Activated CD4-positive, alpha-beta T cell treated with anti-CD3 and anti-CD28 coated beads for 1 hour (primary cell): ENCODE measurements around the gene HCFC1R1.
A peak's percentile ranks its signal among the peaks of the same experiment; 100 is the strongest.

Experiments
- DNase-seq: peaks from one replicate; pipeline ENCODE4 v3.0.0-alpha.2; 2020

The HCFC1R1 gene

GRCh38 chr16:3032624-3033023, 8.9 kb upstream of the HCFC1R1 start:
- DNase-seq, result no peak

DNA sequence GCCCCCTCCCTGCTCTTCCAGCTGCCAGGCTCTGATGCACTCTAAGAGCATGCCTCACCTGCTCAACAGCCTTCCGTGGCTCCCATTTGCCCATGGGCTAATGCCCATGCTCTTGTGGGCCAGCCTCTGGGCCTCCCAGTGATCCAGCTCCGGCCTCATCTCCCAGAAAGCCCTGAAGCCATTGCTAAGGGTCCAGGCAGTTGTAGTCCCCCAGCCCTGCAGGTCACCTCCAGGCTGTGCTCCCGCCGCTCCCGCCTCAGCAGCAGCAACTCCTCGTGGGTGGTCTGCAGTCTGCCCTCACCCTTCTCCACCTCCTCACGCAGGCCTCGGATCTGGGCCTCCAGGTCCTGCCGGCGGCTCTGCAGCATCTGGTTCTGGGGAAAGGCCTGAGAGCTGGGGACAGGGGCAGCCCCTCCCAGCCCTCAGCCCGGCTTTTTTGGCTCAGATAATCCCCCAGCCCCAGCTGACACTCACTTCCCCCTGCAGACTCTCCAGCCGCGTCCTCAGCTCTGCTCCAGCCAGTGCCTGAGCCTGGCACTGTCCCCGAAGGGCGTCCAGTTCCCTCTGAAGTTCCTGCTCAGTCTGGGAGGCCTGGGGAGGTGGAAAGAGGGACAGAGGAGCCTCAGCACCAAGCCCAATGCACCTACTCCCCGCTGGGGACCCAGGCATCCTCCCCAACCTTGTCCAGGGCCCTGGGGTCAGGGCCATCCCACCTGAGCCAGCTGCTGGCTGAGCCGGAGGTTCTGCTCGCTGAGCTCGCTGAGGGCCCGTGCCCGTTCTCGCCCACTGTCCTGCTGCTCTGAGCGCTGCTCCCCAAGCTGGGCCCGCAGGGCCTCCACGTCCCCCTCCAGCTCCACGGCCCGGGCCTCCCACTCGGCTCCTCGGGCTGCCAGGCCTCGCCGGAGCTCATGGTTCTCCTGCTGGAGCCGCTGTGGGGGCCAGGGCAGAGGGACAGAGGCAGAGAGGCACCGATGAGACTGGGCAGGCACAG, 6.8 kb upstream of the HCFC1R1 start:
- DNase-seq, result no peak

- no peak for DNase-seq
These were observed 5.9 kb upstream of the HCFC1R1 start for GRCh38 chr16:3029491-3030221.

DNA sequence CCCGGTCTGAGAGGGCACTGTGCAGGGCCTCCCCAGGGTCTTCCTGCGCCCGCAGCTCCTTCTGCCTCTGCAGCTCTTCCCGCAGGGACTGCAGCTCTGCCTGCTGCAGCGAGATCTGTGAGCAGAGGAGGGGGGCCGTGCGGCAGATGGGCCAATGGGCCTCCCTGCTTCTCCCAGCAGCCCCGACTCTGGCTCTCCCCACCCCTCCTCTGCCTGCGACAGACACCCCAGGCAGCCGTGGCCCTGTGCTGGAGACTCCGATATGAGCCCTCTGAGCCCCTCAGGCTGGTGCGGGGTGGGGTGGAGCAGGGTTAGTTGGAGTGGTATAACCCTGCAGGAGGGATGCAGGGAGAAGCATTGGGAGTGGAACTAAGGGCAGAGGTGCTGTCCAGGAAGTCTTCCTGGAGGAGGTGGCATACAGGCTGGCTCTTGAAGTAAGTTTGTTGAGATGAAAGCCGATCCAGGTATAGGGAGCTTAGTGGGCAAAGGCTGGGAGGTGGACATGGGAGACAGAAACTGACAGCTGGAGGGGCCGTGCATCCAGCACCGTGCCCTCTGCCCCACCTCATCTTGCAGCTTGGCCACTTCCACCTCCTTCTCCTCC, 5.1 kb upstream of the HCFC1R1 start:
- DNase-seq, result no peak

GRCh38 chr16:3027983-3028715, 4.4 kb upstream of the HCFC1R1 start:
- peak; percentile 79 for DNase-seq

DNA sequence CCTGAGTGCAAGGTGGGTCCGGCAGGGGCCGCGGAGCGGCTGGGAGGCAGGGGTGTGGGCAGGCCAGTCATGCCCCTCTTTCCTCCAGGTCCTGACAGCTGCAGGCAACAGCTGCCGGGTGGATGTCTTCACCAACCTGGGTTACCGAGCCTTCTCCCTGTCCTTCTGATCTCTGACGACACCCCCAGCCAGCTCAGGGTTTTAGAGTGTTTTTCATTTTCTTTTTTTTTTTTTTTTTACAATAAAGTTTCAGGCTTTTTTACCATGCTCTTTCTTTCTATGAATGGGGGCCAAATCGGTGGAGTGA, 3.7 kb upstream of the HCFC1R1 start:
- no peak for DNase-seq

DNA sequence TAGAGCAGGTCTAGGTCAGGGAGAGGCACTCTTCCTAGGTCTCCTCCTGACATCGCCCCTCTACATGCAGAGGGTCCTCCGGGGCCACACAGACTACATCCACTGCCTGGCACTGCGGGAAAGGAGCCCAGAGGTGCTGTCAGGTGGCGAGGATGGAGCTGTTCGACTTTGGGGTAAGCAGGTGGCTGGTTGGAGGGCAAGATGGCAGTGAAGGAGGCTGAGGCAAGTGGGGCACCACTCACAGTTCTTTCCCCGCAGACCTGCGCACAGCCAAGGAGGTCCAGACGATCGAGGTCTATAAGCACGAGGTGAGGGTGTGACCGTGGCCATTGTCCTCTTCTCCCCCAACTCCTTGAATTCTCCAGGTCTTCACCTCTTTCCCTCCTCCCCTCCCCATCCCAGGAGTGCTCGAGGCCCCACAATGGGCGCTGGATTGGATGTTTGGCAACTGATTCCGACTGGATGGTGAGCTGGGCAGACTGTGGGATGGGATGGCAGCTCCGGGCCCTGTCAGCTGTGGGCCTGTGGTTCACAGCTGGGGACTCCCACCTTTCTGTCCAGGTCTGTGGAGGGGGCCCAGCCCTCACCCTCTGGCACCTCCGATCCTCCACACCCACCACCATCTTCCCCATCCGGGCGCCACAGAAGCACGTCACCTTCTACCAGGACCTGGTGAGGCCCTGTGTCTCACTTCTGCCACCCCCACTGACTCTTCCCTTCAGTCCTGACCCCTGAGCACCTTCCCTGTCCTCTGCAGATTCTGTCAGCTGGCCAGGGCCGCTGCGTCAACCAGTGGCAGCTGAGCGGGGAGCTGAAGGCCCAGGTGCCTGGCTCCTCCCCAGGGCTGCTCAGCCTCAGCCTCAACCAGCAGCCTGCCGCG, 3.1 kb upstream of the HCFC1R1 start:
- DNase-seq, result no peak

DNA sequence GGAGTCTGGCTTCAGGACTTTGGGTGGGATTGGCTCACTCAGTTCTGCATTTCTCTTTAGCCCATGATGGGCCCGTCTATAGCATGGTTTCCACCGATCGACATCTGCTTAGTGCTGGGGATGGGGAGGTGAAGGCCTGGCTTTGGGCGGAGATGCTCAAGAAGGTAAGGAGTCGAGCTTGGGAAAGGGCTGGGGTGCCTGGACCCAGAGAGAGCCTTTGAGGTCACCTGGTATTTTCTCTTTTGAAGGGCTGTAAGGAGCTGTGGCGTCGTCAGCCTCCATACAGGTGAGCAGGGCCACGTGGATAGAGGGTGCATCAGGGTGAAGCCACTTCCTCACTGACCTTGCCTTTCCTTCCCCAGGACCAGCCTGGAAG, 2.2 kb upstream of the HCFC1R1 start:
- no peak for DNase-seq

DNA sequence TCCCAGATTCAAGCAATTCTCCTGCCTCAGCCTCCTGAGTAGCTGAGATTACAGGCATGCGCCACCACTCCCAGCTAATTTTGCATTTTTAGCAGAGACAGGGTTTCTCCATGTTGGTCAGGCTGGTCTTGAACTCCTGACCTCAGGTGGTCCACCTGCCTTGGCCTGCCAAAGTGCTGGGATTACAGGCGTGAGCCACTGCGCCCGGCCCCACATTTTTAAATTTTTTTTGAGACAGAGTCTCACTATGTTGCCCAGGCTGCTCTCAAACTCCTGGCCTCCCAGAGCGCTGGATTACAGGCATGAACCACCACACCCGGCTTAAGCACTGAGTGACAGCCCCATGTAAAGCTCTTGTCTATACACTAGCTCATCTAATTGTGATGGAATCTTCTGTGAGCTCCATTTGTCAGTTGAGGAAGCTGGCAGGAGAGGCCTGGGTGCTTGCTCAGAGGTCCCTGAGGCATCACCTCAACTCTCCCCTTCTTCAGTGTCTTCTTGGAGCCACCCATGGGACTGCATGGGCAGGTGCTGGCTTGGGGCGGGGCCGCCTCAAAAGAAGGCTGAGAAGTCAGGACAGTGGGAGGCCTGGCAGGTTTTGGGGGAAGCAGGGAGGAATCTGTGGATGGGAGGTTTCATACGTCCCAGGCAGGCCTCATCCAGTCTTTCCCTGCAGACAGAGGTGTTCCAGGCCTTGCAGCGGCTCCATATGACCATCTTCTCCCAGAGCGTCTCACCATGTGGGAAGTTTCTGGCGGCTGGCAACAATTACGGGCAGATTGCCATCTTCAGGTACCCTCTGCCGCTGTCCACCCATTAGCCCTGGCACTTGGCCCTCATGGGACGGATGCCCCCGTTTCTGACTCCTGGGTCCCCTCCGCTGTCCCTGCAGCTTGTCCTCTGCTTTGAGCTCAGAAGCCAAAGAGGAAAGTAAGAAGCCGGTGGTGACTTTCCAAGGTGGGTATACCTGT, 1.6 kb upstream of the HCFC1R1 start:
- DNase-seq, result no peak

- no peak for DNase-seq
These were observed 400 bp downstream of the HCFC1R1 start for GRCh38 chr16:3023415-3023668.

DNA sequence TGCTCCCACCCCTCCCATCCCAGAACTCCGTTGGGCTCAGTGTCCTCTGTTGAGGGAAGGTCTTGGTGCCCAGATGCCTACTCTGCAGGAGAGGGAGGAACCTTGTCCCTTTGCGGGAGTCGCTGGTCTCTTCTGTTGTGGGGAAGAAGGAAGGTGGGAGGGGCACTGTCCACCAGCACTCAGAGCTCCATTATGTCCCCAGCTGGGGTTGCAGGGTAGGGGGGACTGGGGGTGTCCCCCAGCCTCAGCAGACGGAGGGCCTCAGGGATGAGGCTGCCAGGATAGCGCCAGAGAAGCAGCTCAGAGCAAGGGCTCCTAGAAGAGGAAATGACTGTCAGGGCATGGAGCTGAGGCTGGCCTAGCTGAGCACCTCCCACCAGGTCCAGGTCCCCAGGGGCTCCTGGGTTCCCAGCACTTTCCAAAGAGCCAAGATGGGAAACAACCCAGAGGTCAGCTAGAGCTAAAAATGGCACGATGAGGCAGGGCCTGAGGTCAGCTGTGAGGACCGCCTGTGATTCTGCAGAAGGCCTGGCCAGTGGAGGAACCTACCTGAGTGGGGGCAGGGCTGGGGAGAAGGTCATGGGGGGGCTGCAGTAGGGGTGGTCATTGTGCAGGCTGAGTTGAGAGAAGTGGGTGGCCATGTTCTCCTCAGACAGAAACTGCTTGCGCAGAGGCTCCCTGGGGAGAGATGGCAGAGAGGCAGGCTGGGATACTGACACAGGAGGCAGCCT, 893 bp downstream of the HCFC1R1 start:
- DNase-seq, result no peak

- DNase-seq, result peak; percentile 85
These were observed 1.5 kb downstream of the HCFC1R1 start for GRCh38 chr16:3022208-3022683.

DNA sequence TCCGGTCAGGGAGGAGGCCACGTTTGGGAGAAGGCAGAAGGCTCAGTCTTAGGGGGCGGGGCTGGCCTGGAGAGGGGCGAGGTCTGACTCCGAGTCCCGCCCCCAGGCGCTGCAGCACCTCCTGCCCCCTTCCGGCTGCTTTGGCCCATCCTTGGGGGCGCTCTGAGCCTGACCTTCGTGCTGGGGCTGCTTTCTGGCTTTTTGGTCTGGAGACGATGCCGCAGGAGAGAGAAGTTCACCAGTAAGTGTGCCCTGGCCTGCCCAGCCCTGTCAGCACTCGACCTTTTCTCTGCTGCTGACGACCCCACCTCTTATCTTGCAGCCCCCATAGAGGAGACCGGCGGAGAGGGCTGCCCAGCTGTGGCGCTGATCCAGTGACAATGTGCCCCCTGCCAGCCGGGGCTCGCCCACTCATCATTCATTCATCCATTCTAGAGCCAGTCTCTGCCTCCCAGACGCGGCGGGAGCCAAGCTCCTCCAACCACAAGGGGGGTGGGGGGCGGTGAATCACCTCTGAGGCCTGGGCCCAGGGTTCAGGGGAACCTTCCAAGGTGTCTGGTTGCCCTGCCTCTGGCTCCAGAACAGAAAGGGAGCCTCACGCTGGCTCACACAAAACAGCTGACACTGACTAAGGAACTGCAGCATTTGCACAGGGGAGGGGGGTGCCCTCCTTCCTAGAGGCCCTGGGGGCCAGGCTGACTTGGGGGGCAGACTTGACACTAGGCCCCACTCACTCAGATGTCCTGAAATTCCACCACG, 2.1 kb downstream of the HCFC1R1 start:
- DNase-seq, result peak; percentile 74

GRCh38 chr16:3020604-3021448, 2.9 kb downstream of the HCFC1R1 start:
- peak; percentile 61 for DNase-seq

DNA sequence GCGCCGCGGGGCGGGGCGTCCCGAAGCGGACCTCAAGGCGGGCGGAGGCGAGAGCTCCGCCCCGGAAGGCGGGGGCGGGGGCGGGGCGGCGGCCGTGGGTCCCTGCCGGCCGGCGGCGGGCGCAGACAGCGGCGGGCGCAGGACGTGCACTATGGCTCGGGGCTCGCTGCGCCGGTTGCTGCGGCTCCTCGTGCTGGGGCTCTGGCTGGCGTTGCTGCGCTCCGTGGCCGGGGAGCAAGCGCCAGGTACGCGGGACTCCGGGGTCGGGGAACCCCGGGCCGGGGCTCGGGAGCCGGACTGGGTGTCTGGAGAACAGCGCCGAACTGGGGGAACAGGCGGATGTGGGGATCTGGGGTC, 3.5 kb downstream of the HCFC1R1 start, which contains the start of gene TNFRSF12A:
Gene TNFRSF12A (plus strand): TSS at position 122 of the 357 bp plus-strand sequence. CDS start 30 bp downstream, at position 152.
- peak; percentile 45 for DNase-seq

DNA sequence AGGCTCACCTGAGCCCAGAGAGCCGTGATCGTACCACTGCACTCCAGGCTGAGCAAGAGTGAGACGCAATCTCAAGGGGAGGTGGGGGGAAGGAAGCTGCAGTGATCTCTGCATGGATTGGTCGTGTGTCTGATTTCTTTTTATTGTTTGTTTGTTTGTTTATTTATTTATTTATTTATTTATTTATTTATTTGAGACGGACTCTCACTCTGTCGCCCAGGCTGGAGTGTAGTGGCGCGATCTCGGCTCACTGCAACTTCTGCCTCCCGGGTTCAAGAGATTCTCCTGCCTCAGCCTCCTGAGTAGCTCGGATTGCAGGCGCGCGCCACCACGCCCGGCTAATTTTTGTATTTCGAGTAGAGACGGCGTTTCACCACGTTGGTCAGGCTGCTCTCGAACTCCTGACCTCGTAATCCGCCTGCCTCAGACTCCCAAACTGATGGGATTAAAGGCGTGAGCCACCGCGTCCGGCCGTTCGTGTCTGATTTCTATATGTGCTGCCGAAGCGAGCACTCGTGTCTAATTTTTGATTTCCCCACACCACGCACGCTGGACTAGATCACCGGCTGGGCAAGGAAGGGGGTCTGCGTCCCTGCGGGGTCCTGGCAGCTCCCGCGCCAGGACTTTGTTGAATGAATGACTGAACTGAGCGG, 4.0 kb downstream of the HCFC1R1 start:
- DNase-seq, result no peak

DNA sequence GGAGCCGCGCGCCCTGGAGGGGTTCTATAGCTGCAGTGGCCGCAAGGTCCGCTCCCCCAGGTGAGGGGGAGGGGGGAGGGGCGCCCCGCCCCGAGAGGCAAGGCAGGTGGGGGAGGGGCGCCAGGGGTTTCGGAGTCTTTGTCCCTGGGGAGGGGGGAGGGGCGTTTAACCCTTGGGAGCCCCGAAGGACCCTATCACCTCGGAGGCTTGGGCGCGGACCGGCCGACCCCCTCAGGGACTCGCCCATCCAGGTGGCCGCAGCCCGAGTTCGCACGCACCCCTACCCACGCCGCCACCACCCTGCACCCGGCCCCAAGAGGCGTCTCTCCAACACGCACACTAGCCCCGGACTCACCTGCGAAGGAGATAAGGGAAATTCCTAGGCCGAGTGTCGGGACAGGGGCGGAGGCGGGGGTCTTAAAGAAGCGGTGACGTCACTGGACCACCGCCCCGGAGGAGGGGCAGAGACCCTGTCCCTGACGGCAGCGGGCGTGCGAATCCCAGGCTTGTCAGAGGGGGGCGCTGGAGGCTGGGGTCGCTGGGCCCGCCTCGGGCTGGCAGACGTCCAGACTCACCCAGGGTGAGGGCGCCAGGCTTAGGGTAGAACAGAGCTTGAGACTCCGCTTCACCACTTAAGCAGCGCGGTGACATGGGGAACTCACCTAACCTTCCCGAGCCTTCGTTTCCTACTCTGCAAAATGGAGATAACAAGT, 5.8 kb downstream of the HCFC1R1 start, which contains the start of gene CLDN6:
Gene CLDN6 (minus strand): TSS at position 390 of the 713 bp plus-strand sequence. CDS start 2,162 bp downstream, outside the sequence.
- no peak for DNase-seq
